ENCODE results near the gene PPARG. TPM values are rescaled to one million over a fixed set of nuclear protein-coding genes. Genes with fewer than 3 reads are reported as not detected.

Gene PPARG
- total RNA-seq, 1 donor from 2014 or later: 14.7 TPM

DNA sequence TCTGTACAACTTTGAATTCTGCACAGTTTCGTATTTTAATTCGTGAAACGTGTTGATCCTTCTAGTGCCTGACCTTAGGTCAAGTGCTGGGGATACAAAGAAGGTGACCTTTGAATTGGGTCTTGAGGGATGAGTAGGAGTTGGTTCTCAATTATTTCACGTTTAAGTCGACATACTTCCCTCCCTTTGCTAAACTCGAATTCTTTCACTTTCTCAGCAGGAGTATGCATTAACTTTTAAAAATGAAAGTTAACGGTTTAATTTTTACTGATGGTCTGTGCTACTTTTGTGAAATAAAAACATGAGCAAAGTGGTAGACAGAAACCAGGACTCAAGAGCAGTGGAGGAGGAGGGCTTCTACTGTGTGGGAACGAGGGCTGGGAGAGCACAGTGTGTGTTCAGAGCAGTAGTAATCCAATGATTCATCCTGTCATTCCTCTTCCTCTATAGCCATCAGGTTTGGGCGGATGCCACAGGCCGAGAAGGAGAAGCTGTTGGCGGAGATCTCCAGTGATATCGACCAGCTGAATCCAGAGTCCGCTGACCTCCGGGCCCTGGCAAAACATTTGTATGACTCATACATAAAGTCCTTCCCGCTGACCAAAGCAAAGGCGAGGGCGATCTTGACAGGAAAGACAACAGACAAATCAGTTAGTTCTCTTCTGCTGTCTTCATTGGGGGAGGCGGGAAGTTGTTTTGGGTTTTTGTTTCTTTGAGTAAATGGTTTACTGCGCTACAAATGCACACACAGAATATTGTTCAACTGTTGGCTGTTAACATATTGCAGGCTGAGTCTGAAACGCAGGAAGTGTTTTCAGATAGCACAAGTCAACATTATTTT lies 116.8 kb downstream of the PPARG start:
- peak overlapping the region; percentile 11 for H3K4me3 ChIP-seq (ENCODE audit: low read depth, low read length)
- TF ChIP-seq, protein P1, sequence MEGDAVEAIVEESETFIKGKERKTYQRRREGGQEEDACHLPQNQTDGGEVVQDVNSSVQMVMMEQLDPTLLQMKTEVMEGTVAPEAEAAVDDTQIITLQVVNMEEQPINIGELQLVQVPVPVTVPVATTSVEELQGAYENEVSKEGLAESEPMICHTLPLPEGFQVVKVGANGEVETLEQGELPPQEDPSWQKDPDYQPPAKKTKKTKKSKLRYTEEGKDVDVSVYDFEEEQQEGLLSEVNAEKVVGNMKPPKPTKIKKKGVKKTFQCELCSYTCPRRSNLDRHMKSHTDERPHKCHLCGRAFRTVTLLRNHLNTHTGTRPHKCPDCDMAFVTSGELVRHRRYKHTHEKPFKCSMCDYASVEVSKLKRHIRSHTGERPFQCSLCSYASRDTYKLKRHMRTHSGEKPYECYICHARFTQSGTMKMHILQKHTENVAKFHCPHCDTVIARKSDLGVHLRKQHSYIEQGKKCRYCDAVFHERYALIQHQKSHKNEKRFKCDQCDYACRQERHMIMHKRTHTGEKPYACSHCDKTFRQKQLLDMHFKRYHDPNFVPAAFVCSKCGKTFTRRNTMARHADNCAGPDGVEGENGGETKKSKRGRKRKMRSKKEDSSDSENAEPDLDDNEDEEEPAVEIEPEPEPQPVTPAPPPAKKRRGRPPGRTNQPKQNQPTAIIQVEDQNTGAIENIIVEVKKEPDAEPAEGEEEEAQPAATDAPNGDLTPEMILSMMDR (conservative IDR thresholded peaks at IDR 0.05; ENCODE audit: low read depth, low read length): no peak
- DNase-seq (ENCODE audit: low read depth): peak; percentile 93

DNA sequence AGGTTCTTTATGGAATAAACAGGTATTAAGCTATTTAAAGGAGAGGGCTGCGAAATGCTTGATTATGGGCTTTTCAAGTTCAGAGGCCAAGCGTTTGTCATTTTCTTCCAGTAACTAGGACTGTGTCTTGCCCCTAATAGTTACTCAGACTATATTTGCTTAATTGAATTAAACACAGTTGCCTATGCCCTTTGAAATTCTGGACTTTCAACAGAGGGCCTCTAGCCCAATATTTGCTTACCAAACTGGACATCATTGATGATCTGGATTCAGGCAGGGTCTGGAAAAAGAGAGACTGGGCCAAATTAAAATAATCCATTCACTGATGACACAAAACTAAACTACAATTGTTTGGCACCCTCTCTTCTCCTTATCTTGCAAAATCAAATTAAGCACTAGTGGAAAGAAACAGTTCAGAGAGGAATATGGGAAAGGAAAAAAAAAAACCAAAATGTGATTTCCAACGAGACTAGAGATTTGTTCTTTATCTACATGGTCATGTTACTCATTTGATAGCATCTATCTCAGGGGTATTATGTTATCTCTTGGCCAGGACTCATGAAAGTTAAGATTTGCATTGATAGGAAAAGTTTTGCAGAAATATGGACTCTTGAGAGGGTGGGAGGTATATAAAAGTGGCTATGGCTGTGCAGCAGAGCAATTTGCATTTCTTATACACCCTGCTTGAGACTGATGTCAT lies 120.3 kb downstream of the PPARG start:
- no peak for DNase-seq (ENCODE audit: low read depth)
- TF ChIP-seq, protein P1 (conservative IDR thresholded peaks at IDR 0.05; ENCODE audit: low read depth, low read length): no peak
- H3K4me3 ChIP-seq (ENCODE audit: low read depth, low read length): no peak overlapping the region

DNA sequence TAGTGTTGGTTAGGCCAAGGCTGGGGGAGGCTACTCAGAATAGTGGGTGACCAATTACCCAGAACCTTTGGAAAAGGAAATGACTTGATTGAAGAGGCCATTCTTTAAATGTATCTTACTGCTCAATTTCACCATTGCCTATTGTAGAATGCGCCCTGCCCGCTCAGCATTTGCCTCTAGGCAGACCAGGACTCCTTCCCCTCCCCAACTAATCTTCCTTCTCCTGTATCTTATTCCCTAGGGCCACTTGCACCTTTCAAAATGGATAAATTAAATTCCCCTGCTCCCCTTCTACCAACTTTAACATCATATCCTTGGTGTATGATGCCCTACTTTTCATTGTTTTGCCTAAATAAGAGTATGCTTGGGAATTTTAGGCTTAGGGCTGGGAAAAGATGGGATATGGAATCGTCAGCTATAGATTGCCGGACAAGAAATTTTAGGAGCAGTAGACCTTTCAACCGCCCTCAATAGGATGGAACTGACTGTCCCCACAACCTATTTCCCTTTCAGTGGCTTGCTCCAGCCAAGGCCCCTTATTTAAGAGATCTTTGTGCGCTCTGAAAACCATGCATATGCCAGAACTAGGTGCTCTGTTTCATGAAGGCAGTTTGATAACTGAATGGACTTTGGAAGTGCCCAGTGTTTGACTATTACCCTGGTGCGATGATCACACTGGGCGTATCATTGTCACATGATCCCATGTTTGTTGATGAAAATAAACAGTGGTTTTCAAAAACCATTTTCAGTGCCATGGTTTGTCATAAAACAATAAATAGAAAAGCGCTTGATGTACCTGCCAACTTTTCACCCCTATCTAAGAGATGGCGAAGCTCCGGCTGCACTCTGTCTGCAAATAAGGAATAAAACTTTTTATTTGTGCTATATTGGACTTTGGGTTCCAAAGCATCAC lies 121.1 kb downstream of the PPARG start:
- DNase-seq (ENCODE audit: low read depth): no peak
- no peak overlapping the region for H3K4me3 ChIP-seq (ENCODE audit: low read depth, low read length)
- TF ChIP-seq, protein P1 (conservative IDR thresholded peaks at IDR 0.05; ENCODE audit: low read depth, low read length): no peak

DNA sequence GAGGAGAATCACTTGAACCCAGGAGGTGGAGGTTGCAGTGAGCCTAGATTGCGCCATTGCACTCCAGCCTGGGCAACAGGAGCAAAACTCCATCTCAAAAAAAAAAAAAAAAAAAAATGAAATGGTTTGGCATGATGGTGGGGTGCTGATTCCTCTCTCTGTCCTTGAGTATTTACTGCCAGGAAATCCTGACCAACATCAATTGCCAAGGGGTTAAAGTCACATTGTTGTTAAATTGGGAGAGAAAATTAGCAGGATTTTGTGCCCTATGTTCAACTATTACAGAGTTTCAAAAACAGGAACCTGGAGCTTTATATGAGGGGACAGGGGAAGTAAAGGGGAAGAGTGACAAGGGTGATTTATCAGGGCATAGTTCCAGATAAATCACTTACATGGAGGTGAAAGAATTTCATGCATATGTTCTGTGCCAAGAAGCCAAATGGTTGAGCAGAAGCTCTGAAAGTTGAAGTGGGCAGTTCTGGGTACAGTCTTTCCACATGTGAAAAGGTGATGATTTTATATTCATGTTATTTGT lies 124.9 kb downstream of the PPARG start:
- H3K4me3 ChIP-seq (ENCODE audit: low read depth, low read length): no peak overlapping the region
- TF ChIP-seq, protein P1 (conservative IDR thresholded peaks at IDR 0.05; ENCODE audit: low read depth, low read length): no peak
- DNase-seq (ENCODE audit: low read depth): no peak

DNA sequence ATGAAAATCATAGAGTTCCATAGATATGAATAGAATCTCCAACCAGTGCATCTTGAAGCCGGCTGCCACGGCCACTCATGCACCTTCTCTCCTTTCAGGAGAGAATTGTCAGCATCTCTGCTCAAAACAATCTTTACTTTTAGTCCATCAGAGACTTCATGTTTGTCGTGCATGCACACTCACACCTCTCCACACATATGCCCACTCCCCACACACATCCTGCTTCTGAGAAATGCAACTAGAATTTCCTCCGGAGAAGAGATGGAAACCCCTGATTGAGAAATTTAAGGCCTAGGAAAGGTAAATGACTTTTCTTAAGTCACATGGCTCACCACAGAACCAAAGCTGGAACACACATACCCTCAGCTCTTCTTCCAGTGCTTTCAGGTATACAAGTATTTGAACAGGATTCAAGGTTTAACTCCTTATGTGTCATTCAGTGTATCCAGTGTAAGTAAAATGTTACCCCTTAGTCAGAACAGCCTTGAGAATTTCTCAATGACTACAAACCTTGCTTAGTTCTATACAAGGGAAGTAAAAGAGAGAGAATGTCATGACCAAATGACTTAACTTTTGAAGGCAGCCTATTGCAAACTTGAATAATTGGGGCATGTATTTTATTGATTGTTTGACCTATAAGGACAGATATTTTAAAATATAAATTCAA lies 126.3 kb downstream of the PPARG start:
- no peak for DNase-seq (ENCODE audit: low read depth)
- no peak overlapping the region for H3K4me3 ChIP-seq (ENCODE audit: low read depth, low read length)
- TF ChIP-seq, protein P1 (conservative IDR thresholded peaks at IDR 0.05; ENCODE audit: low read depth, low read length): no peak

DNA sequence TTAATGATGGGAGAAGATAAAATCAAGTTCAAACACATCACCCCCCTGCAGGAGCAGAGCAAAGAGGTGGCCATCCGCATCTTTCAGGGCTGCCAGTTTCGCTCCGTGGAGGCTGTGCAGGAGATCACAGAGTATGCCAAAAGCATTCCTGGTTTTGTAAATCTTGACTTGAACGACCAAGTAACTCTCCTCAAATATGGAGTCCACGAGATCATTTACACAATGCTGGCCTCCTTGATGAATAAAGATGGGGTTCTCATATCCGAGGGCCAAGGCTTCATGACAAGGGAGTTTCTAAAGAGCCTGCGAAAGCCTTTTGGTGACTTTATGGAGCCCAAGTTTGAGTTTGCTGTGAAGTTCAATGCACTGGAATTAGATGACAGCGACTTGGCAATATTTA lies 127.9 kb downstream of the PPARG start:
- TF ChIP-seq, protein P1 (conservative IDR thresholded peaks at IDR 0.05; ENCODE audit: low read depth, low read length): no peak
- no peak overlapping the region for H3K4me3 ChIP-seq (ENCODE audit: low read depth, low read length)

More for the DNA sequence above, 127.9 kb downstream of the PPARG start:
- no peak for DNase-seq (ENCODE audit: low read depth)

Measured in epithelial cell of proximal tubule (primary cell).